Parathyroid adenoma (tissue), 2 donors: Measurements from ENCODE around the gene MFAP3.
A peak's percentile ranks its signal among the peaks of the same experiment; 100 is the strongest.

Source experiments
- H2AFZ ChIP-seq: fragments of 300-600 bp; sonication (generic); one replicate; pipeline ENCODE4 v1.7.0; 2017; ENCODE audit warnings: antibody characterized with exemption, mild to moderate bottlenecking
- H3K27ac ChIP-seq: fragments of 300-600 bp; sonication (generic); one replicate; pipeline ENCODE4 v1.7.0; 2017
- H3K27me3 ChIP-seq: fragments of 300-600 bp; sonication (generic); one replicate; pipeline ENCODE4 v1.7.0; 2017; ENCODE audit warnings: low read length; ENCODE audit not compliant: control insufficient read depth, insufficient read depth
- H3K36me3 ChIP-seq: fragments of 300-600 bp; sonication (generic); one replicate; pipeline ENCODE4 v1.7.0; 2017; ENCODE audit warnings: low read length; ENCODE audit not compliant: control insufficient read depth, insufficient read depth
- H3K4me1 ChIP-seq: fragments of 300-600 bp; sonication (generic); one replicate; pipeline ENCODE4 v1.7.0; 2017; ENCODE audit warnings: control low read depth
- H3K4me2 ChIP-seq: fragments of 300-600 bp; sonication (generic); one replicate; pipeline ENCODE4 v1.7.0; 2017; ENCODE audit warnings: low read length
- H3K4me3 ChIP-seq: fragments of 300-600 bp; sonication (generic); one replicate; pipeline ENCODE4 v1.7.0; 2017; ENCODE audit warnings: low read depth, low read length
- H3K79me2 ChIP-seq: fragments of 300-600 bp; sonication (generic); one replicate; pipeline ENCODE4 v1.7.0; 2017; ENCODE audit warnings: control low read depth
- H3K9ac ChIP-seq: fragments of 300-600 bp; sonication (generic); one replicate; pipeline ENCODE4 v1.7.0; 2017; ENCODE audit warnings: mild to moderate bottlenecking
- H3K9me3 ChIP-seq: fragments of 300-600 bp; sonication (generic); one replicate; pipeline ENCODE4 v1.7.0; 2017; ENCODE audit warnings: low read length; ENCODE audit not compliant: control insufficient read depth
- CTCF ChIP-seq: fragments of 300-600 bp; sonication (generic); IDR thresholded peaks from one replicate; pipeline ENCODE4 v1.7.0; 2017; ENCODE audit warnings: antibody characterized with exemption, mild to moderate bottlenecking
- donor health status: primary hyperparathyroidism.

MFAP3 gene

GRCh38 chr5:154000703-154001102, 38.1 kb upstream of the MFAP3 start:
- Histone ChIP-seq H3K4me2 (no peak overlapping the region), H3K36me3 (no peaks in the 10 kb centered on the region), H3K27me3 (no peaks in the 10 kb centered on the region), H3K79me2 (no peaks in the 10 kb centered on the region), H2AFZ (no peak overlapping the region), H3K9ac (no peak overlapping the region), H3K27ac (no peak overlapping the region), H3K9me3 (no peaks in the 10 kb centered on the region), H3K4me3 (no peak overlapping the region), H3K4me1 (no peaks in the 10 kb centered on the region)
- no peak for TF ChIP-seq CTCF

- no peak for TF ChIP-seq CTCF
- Histone ChIP-seq H3K36me3 (no peaks in the 10 kb centered on the region), H3K79me2 (no peaks in the 10 kb centered on the region), H3K27ac (peak overlapping the region; percentile 37), H3K4me2 (no peak overlapping the region), H3K4me3 (no peak overlapping the region), H3K4me1 (no peaks in the 10 kb centered on the region), H2AFZ (no peak overlapping the region), H3K9ac (no peak overlapping the region), H3K9me3 (no peaks in the 10 kb centered on the region), H3K27me3 (no peaks in the 10 kb centered on the region)
Observed at GRCh38 chr5:154002093-154002492, 36.7 kb upstream of the MFAP3 start.

GRCh38 chr5:154002511-154003020, 36.2 kb upstream of the MFAP3 start:
- Histone ChIP-seq H3K27ac (peak overlapping the region; percentile 37), H3K27me3 (no peaks in the 10 kb centered on the region), H3K36me3 (no peaks in the 10 kb centered on the region), H3K4me3 (no peak overlapping the region), H3K4me1 (no peaks in the 10 kb centered on the region), H3K4me2 (no peak overlapping the region), H3K9ac (no peak overlapping the region), H3K79me2 (no peaks in the 10 kb centered on the region), H2AFZ (no peak overlapping the region), H3K9me3 (no peaks in the 10 kb centered on the region)
- no peak for TF ChIP-seq CTCF

- Histone ChIP-seq H3K4me1 (no peaks in the 10 kb centered on the region), H3K9me3 (no peaks in the 10 kb centered on the region), H3K4me2 (no peak overlapping the region), H2AFZ (no peak overlapping the region), H3K36me3 (no peaks in the 10 kb centered on the region), H3K27ac (no peak overlapping the region), H3K4me3 (no peak overlapping the region), H3K79me2 (no peaks in the 10 kb centered on the region), H3K27me3 (no peaks in the 10 kb centered on the region), H3K9ac (no peak overlapping the region)
- TF ChIP-seq CTCF: no peak
Observed at GRCh38 chr5:154005648-154006047, 33.1 kb upstream of the MFAP3 start.

GRCh38 chr5:154010660-154011059, 28.1 kb upstream of the MFAP3 start:
- no peak for TF ChIP-seq CTCF
- H3K27me3 ChIP-seq: no peaks in the 10 kb centered on the region
- no peak overlapping the region for H3K4me2 ChIP-seq
- H3K27ac ChIP-seq: no peak overlapping the region
- H2AFZ ChIP-seq: no peak overlapping the region
- H3K79me2 ChIP-seq: peaks cover 5% of the 10 kb centered on the region
- no peak overlapping the region for H3K9ac ChIP-seq
- no peaks in the 10 kb centered on the region for H3K36me3 ChIP-seq
- no peaks in the 10 kb centered on the region for H3K4me1 ChIP-seq
- H3K9me3 ChIP-seq: no peaks in the 10 kb centered on the region
- H3K4me3 ChIP-seq: no peak overlapping the region
